Smooth muscle cell (in vitro differentiated cells): ENCODE results near the gene RPTOR. TPM values are rescaled to one million over a fixed set of nuclear protein-coding genes. Genes with fewer than 3 reads are reported as not detected.

ENCODE experiments used
- DNase-seq: peaks from one replicate; lab custom pipeline; 2025; ENCODE audit not compliant: unreplicated experiment; lab: John Stamatoyannopoulos, UW
- H2AFZ ChIP-seq: fragments of 200-600 bp; sonication (generic); 2 replicates; pipeline ENCODE4 v1.6.0; 2016; ENCODE audit warnings: antibody characterized with exemption, low read depth, mild to moderate bottlenecking
- H3F3A ChIP-seq: fragments of 200-600 bp; sonication (generic); 2 replicates; pipeline ENCODE4 v1.6.0; 2017; ENCODE audit warnings: antibody characterized with exemption, low read depth
- H3K27ac ChIP-seq: fragments of 200-600 bp; sonication (generic); 2 replicates; pipeline ENCODE4 v1.5.1; 2016; ENCODE audit warnings: low read depth, mild to moderate bottlenecking
- H3K27me3 ChIP-seq: fragments of 200-600 bp; sonication (generic); 2 replicates; pipeline ENCODE4 v1.6.1; 2016; ENCODE audit warnings: low read depth, mild to moderate bottlenecking
- H3K36me3 ChIP-seq: fragments of 200-600 bp; sonication (generic); 2 replicates; pipeline ENCODE4 v1.5.1; 2016; ENCODE audit warnings: low read depth
- H3K4me1 ChIP-seq: fragments of 200-600 bp; sonication (generic); 2 replicates; pipeline ENCODE4 v1.5.1; 2016; ENCODE audit warnings: low read depth
- H3K4me2 ChIP-seq: fragments of 200-600 bp; sonication (generic); 2 replicates; pipeline ENCODE4 v1.6.0; 2016; ENCODE audit warnings: mild to moderate bottlenecking
- H3K4me3 ChIP-seq: fragments of 200-600 bp; sonication (generic); 2 replicates; pipeline ENCODE4 v1.5.1; 2016; ENCODE audit warnings: mild to moderate bottlenecking
- H3K79me2 ChIP-seq: fragments of 200-600 bp; sonication (generic); 2 replicates; pipeline ENCODE4 v1.6.0; 2016; ENCODE audit warnings: low read depth, mild to moderate bottlenecking
- H3K9ac ChIP-seq: fragments of 200-600 bp; sonication (generic); 2 replicates; pipeline ENCODE4 v1.6.0; 2016; ENCODE audit warnings: low read depth
- H3K9me3 ChIP-seq: fragments of 200-600 bp; sonication (generic); replicated peaks from 2 replicates; pipeline ENCODE4 v1.5.1; 2016; ENCODE audit warnings: low read depth
- H4K20me1 ChIP-seq: fragments of 200-600 bp; sonication (generic); 2 replicates; pipeline ENCODE4 v1.6.0; 2016; ENCODE audit warnings: low read depth
- WGBS: methylation state at CpG from one replicate; pipeline ENCODE4 v1.1.7; 2016; ENCODE audit warnings: low lambda C conversion rate; 5-methylcytosine and 5-hydroxymethylcytosine counted together
- polyA plus RNA-seq: library from polyadenylated mRNA; unstranded; fragments of >200 nt; fragmentation: Nextera tagmentation; extraction: Ambion mirVana; gene quantifications from 2 replicates; pipeline ENCODE4 v1.2.1, GENCODE V29; 2016
- total RNA-seq: library from RNA; depleted of rRNA; stranded (reverse); fragments of >200 nt; gene quantifications from 2 replicates; pipeline ENCODE4 v1.2.3, GENCODE V29; 2014
- TF ChIP-seq, protein P1 (sequence below): fragments of 200-600 bp; sonication (generic); IDR thresholded peaks from 2 replicates; pipeline ENCODE4 v1.5.1; 2017; ENCODE audit warnings: borderline replicate concordance, mild to moderate bottlenecking, antibody characterized with exemption; ENCODE audit not compliant: insufficient read depth, poor library complexity, severe bottlenecking

RPTOR gene
- total and polyA plus RNA-seq, 2 experiments from 2014 or later = 10.6 to 12.2 TPM

GRCh38 chr17:80706463-80706867 lies 161.8 kb downstream of the RPTOR start:
- no peak overlapping the region for H2AFZ ChIP-seq
- no peaks in the 10 kb centered on the region for H3F3A ChIP-seq
- H3K27me3 ChIP-seq = no peaks in the 10 kb centered on the region
- no peak overlapping the region for H3K4me3 ChIP-seq
- H3K27ac ChIP-seq = no peak overlapping the region
- TF ChIP-seq, protein P1, sequence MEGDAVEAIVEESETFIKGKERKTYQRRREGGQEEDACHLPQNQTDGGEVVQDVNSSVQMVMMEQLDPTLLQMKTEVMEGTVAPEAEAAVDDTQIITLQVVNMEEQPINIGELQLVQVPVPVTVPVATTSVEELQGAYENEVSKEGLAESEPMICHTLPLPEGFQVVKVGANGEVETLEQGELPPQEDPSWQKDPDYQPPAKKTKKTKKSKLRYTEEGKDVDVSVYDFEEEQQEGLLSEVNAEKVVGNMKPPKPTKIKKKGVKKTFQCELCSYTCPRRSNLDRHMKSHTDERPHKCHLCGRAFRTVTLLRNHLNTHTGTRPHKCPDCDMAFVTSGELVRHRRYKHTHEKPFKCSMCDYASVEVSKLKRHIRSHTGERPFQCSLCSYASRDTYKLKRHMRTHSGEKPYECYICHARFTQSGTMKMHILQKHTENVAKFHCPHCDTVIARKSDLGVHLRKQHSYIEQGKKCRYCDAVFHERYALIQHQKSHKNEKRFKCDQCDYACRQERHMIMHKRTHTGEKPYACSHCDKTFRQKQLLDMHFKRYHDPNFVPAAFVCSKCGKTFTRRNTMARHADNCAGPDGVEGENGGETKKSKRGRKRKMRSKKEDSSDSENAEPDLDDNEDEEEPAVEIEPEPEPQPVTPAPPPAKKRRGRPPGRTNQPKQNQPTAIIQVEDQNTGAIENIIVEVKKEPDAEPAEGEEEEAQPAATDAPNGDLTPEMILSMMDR = no peak
- H3K4me1 ChIP-seq = no peaks in the 10 kb centered on the region
- no peaks in the 10 kb centered on the region for H3K9me3 ChIP-seq
- peak overlapping the region; percentile 14 for H3K4me2 ChIP-seq
- WGBS = 40% methylated on average over 5 of the region's 5 CpGs
- no peaks in the 10 kb centered on the region for H3K36me3 ChIP-seq
- peaks cover 34% of the 10 kb centered on the region for H3K79me2 ChIP-seq
- no peak overlapping the region for H3K9ac ChIP-seq
- H4K20me1 ChIP-seq = peaks cover 59% of the 10 kb centered on the region
- no peak for DNase-seq

DNA sequence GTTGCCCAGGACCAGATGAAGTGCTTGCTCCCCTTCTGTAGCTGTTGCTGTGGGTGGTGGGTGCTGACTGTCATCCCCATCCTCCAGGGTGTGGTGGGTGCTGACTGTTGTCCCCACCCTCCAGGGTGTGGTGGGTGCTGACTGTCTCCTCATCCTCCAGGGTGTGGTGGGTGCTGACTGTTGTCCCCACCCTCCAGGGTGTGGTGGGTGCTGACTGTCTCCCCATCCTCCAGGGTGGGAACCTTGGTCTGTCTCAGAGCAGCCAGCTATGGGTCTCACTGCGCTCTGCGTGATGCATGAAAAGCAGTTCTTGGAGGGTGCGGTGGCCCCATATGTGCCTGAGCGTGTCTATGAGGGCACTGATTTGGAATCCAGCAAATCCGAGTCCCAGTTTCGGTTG lies 163.8 kb downstream of the RPTOR start:
- no peak for DNase-seq
- Histone ChIP-seq H3K79me2 (peaks cover 47% of the 10 kb centered on the region), H2AFZ (no peak overlapping the region), H4K20me1 (peaks cover 54% of the 10 kb centered on the region), H3K27ac (no peak overlapping the region), H3K4me2 (no peak overlapping the region), H3K9ac (no peak overlapping the region), H3K36me3 (no peaks in the 10 kb centered on the region), H3K4me1 (no peaks in the 10 kb centered on the region), H3K4me3 (no peak overlapping the region), H3K9me3 (no peaks in the 10 kb centered on the region), H3F3A (no peaks in the 10 kb centered on the region), H3K27me3 (no peaks in the 10 kb centered on the region)
- 98% methylated on average over 6 of the region's 6 CpGs for WGBS
- TF ChIP-seq, protein P1 = no peak

- TF ChIP-seq, protein P1 = no peak
- no peak overlapping the region for H3K27ac ChIP-seq
- 92% methylated on average over 28 of the region's 28 CpGs for whole genome bisulfite sequencing
Observed at GRCh38 chr17:80709090-80709695, 164.6 kb downstream of the RPTOR start.

GRCh38 chr17:80710714-80711302 lies 166.2 kb downstream of the RPTOR start:
- WGBS = 88% methylated on average over 4 of the region's 4 CpGs
- Histone ChIP-seq H3K27ac (no peak overlapping the region), H3K79me2 (peaks cover 47% of the 10 kb centered on the region), H3K4me2 (no peak overlapping the region), H3K27me3 (no peaks in the 10 kb centered on the region), H3K9ac (no peak overlapping the region), H3F3A (no peaks in the 10 kb centered on the region), H3K9me3 (no peaks in the 10 kb centered on the region), H3K4me1 (no peaks in the 10 kb centered on the region), H2AFZ (no peak overlapping the region), H3K4me3 (no peak overlapping the region), H3K36me3 (no peaks in the 10 kb centered on the region), H4K20me1 (peaks cover 36% of the 10 kb centered on the region)
- DNase-seq = no peak
- TF ChIP-seq, protein P1 = no peak

More at GRCh38 chr17:80709090-80709695, 164.6 kb downstream of the RPTOR start:
- no peak overlapping the region for H3K4me3 ChIP-seq
- no peaks in the 10 kb centered on the region for H3K4me1 ChIP-seq
- no peak overlapping the region for H3K4me2 ChIP-seq
- no peaks in the 10 kb centered on the region for H3K9me3 ChIP-seq
- H2AFZ ChIP-seq = no peak overlapping the region
- H4K20me1 ChIP-seq = peaks cover 47% of the 10 kb centered on the region
- DNase-seq = no peak
- peaks cover 45% of the 10 kb centered on the region for H3K79me2 ChIP-seq
- H3K9ac ChIP-seq = no peak overlapping the region
- no peaks in the 10 kb centered on the region for H3F3A ChIP-seq
- no peaks in the 10 kb centered on the region for H3K27me3 ChIP-seq
- H3K36me3 ChIP-seq = no peaks in the 10 kb centered on the region
